GM21515 (cell line): ENCODE data around the gene TMEM204.
A peak's percentile ranks its signal among the peaks of the same experiment; 100 is the strongest.

Experiments used
- ATAC-seq: cut with Tn5 transposase; IDR thresholded peaks from one replicate; pipeline ENCODE4 v1.9.1; 2021; ENCODE audit not compliant: unreplicated experiment

The TMEM204 gene

DNA sequence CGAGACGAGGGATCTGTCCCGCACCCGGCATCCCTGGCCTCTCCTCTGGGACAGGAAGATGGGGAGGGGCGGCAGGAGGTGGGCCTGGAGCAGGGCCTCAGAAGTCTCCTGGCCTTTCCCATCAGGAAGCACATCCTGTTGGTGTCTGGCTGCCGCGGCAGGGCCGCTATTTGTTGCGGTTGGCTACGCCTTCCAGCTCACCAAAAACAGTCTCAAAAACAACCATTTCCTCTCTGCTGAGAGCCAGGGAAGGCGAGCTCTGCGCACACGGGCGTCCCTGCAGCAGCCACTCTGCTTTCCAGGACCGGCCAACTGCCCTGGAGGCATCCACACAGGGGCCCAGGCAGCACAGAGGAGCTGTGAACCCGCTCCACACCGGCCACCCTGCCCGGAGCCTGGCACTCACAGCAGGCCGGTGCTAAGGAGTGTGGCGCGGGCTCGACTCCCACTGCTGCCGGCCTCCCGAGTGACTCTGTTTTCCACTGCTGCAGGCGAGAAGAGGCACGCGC lies at the start of gene TMEM204:
Gene TMEM204, plus strand, starts transcription at position 224 of the 509 bp plus-strand sequence. CDS start 610 bp downstream, outside the sequence.
- ATAC-seq, result no peak

DNA sequence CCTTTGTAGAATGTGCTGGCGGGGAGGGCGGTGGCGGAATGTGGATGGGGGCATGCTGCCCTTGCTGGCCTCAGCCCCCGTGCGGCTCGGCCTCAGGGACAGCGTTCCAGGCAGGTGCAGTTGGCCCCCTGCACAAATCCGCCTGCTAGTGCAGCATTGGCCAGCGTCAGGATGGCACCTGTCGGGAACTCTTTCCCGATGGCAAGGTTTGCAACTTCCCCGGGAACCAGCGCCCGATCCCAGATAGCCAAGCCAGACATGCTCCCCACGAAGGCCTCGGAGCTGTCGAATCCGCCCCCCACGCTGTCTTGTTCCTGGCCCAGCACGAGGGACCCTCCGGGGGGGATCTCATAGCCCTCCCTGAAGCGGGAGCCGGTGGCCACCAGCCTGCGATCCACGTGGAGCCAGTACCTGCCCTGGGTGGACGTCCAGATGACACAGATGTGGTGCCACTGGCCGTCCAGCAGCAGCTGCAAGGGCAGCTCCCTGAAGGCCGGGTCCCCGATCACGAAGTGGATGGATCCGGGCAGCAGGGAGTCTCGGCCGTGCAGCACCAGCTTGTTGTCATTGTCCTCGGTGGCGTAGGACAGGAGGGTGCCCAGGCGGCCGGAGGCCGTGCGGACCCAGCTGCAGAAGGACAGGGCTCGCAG lies 47.5 kb upstream of the TMEM204 start:
- no peak for ATAC-seq

DNA sequence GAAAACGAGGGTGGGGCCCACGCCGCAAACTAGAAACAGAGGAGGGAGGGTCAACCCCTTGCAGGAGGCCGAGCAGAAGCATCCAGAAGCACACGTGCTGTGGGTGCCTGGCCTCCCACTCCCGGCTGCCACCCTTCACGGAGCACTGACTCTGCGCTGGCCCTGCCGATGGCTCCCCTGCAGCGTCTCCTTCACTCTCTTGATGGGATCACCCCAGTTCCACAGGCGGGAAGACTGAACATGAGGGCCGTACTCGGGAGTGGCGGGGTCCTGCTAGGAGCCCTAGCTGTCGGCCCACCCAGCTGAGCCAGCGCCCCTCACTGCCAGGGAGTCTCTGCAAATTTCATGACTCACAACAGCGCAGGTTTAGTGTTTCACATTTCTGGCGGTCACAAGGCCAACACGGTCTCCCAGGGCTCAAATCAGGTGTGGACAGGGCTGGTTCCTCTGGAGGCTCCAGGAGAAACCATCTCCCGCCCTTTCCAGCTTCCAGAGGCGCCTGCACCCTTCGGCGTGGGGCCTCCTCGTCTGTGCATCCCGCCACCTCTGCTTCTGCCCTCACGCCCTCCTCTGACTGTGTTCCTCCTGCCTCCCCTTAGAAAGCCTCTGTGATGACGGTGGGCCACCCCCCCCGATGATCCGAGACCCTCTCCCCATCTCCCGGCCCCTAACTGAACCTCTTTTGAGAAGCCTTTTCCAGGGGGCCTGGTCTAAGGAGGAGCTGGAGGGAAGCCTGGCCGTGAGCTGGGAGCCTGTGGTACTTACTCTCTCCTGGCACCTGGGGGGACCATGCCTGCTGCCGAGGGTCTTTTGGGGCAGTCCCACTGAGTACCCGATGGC lies 46.7 kb upstream of the TMEM204 start:
- no peak for ATAC-seq

DNA sequence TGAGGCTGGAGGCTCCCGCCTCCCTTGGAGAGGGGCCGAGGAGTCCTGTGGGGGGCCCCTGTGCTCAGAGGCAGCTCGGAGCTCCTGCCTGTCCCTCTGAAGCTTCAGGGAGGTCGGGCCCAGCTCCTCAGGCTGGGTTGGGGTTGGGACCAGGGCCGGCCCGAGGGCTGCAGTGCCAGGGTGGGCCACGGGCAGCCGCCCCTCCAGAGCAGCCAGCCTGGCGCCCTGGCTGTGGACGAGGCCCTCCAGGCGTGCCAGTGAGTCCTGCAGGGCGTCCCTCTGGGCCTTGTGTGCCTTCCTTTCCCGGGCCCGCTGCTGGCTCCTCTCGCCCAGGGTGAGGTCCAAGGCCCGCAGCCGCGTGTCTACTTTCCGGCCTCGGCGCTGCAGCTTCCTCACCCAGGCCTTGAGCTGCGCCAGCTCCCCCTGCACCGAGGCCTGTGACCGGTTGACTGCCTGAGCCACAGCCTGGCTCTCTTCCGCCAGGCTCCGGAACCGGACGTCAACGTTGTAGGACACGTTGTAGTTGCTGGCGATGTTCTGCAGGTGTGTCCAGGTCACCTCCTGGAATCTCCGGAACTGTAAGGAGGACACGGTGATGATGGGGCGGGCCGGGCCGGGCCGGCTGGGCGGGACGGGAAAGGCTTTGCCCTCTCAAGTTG lies 45.9 kb upstream of the TMEM204 start:
- no peak for ATAC-seq

DNA sequence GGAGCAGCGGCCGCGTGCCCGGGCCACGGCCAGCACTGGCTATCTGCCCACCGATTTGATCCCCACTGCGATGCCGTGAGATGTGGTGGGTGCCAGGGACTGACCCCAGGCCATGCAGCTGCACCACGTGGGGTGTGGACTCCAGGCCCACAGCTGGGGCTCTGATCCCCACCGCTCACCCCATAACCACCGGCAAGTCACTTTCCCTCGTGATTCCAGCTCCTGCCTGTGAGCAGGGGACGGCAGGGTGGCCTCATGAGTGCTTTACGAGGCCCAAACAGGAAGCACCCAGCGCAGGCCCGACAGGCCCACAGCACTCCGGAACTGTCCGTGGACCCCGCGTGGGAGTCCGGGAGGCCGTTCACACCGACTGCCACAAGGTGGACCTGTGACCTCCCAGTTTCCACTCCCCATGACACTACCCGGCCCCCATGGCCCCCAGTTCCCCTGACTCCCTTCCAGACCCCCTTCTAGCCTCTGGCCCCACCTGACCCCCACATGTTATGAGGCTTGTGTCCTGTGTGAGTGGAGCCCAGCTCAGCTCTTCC lies 45.3 kb upstream of the TMEM204 start:
- ATAC-seq, result no peak

DNA sequence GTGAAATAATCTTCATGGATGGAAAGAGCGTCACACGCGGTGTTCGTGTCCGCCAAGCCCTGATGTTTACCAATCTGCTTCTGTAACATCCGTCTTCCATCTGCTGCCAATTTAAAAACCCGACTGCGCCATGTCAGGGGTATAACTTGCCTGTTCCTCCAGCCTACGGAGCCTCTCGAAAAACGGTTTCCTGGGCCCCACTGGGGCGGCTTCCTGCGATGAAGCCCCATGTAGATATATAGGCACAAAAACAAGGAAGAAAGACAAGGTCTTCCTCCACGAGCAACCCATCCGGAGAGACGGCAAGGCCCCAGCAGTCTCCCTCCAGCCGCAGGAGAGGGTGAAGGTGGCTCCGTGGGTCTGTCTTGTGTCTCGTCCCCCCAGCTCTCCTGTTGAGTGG lies 44.8 kb upstream of the TMEM204 start, which contains the start of gene PTX4:
Gene PTX4, minus strand, starts transcription at position 326 of the 400 bp plus-strand sequence. Its CDS starts 35 bp downstream, at position 291.
- no peak for ATAC-seq

DNA sequence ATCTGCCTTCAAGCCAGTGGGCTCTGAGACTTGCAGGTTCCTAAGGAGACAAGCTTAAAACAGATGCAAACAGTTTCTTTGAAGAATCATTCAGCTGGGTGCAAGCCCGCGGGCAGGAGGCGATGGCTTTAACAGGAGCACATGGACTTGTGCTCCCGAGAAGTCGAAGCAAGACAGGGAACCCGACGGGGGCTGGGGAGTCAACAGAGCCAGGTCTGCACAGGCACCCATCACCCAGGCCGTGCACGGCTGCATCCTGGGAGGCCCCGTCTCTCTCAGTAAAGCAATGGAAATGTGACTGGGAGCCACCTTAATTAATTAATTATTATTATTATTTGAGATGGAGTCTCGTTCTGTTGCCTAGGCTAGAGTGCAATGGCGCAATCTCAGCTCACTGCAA lies 44.4 kb upstream of the TMEM204 start:
- no peak for ATAC-seq

DNA sequence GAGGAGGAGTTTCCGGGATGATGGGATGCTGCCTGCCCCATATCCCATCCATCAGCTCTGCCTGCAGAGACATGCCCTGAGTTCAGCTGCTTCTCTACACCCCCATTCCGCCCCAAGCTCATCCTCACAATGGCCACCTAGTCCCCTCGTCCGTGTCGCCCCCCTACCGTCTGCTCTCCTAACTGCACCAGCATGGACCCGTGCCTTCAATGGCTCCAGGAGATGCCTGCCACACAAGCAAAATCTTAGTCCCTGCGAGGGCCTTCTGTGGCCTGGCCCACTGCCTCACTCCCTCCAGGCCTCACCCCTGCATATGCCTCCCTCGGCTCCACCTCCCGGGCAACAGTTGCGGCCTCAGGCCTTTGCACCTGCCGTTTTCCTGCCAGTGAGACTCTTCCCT lies 42.1 kb upstream of the TMEM204 start:
- no peak for ATAC-seq

DNA sequence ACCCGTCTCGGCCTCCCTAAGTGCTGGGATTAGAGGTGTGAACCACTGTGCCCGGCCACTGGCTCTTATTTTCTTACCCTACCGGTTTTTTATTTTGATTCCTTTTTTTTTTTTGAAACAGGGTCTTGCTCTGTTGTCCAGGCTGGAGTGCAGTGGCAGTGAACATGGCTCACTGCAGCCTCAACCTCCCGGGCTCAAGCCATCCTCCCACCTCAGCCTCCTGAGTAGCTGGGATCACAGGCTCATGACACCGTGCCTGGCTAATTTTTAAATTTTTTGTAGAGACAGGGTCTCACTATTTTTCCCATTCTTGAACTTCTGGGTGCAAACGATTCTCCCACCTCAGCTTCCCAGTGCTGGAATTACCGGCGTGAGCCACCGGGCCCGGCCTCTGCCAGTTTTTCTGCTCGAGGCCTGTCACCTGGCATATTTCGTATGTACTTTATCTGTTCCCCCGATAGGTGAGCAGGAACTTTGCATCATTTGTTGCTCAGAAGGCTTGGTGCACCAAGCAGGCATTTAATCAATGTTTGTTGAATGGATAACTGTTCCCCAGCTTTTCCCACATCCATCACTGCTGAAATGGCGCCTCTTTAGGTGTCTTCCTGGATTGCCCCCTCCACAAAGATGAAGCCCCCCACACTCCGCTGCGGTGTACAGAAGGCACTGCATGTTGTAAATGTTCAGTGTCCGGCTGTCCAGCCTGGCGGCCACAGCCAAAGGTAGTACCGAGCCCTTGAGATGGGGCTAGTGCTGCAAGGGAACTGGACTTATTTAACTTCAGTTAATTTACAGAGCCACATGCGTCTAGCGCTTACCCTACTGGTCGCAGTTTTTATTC lies 41.2 kb upstream of the TMEM204 start:
- no peak for ATAC-seq

DNA sequence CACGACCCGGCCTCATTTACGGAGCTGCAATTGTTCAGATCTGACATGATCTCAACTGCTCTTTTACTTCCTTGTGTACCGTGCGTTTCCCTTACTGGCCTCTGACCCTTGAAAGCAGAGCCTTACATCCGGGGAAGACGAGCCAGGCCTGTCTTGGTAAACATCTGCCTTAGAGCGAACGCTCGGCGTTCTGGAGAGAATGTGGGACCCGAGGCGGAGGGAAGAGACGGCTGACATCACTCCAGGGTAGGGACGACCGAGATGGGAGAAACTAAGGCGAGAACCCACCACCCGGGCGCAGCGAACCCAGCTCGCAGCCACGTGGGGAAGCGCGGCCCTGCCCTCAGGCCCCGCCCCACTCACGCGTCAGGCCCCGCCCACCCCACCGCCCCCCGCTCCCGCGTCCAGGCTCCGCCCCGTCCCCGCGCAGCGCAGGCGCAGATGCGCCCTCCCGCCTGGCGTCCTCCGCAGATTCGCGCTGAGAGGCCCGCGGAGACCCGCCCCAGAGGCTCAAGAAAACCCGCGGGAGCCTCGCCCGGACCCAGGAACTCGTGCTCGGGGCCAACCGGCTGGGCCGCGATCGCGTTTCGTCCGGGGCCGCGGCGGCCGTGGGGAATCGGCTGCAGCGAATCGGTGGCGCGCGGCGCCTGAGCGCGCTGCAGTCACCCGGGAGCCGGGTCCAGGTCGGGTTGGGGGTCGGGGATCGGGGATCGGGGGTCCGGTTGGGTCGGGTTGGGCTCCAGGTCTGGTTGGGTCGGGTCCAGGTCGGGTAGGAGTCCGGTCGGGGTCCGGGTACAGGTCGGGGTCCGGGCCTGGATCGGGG lies 40.3 kb upstream of the TMEM204 start, which contains the start of gene TELO2:
Gene TELO2, plus strand, starts transcription at position 438 of the 823 bp plus-strand sequence. CDS start 922 bp downstream, outside the sequence.
- ATAC-seq, result peak; percentile 42

DNA sequence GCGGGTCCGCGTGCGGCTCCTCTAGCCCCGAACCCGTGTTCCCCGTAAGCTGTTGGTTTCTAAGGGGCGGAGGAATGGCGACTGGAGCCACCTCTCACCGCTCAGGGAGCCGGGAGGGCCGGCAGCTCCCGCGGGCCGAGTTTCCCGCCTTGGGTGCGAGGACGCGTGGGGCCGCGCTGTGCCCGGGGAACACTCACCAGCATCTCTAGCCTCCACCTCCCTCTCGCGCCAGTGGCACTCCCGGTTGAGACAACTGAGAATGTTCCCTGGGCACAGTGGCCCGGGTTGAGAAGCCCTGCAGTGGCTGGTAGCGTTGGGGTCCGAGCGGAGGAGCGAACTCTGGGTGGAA lies 39.7 kb upstream of the TMEM204 start:
- ATAC-seq, result no peak

DNA sequence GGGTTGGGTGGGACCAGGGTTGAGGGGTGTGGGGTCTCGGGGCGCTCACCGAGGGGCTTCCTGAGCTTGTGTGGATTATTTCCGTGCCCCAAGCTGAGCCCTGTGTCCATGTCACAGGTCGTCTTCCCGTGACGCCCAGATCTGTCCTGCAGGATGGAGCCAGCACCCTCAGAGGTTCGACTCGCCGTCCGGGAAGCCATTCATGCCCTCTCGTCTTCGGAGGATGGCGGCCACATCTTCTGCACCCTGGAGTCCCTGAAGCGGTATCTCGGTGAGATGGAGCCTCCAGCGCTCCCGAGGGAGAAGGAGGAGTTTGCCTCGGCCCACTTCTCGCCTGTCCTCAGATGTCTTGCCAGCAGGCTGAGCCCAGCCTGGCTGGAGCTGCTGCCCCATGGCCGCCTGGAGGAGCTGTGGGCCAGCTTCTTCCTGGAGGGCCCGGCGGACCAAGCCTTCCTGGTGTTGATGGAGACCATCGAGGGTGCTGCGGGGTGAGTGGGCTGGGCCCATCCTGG lies 39.3 kb upstream of the TMEM204 start:
- ATAC-seq, result no peak

DNA sequence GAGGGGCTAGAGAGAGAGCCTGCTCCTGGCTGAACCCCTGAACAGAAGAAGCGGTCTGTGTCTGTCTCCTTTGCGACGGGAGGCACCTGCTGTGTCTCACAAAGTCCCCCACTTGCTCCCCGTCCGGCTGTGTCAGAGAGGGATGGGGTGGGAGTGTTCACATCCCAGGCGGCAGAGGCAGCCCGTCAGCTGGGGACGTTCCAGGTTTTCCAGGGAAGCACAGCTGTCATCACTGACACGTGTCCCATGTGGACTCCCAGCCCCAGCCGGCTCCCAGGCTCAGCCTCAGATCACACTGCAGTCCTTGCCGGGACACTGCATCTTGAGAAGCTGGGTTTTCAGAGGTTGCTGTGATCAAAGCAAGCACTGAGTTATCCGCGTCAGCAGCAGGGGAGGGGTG lies 38.8 kb upstream of the TMEM204 start:
- no peak for ATAC-seq

DNA sequence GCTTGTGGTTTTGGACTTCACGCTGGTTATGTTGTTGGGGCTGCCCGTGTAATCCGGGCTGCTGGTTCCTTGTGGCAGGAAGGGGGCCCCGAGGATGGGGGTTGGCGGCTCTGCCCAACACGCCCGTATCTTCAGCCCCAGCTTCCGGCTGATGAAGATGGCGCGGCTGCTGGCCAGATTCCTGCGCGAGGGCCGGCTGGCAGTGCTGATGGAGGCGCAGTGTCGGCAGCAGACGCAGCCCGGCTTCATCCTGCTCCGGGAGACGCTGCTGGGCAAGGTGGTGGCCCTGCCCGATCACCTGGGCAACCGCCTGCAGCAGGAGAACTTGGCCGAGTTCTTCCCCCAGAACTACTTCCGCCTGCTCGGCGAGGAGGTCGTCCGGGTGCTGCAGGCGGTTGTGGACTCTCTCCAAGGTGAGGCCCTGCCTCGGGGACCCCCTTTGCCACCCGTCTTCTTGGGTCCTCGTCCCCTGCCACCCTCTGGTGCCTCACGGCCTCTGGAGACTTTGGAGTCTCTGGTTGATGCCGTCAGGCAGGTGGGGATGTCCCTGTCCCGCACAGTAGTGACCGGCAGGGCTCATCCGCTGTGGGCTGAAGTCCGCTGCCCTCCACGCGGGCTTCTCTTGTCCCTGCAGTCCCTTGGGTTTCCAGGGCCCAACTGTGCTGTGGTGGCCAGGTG lies 38.1 kb upstream of the TMEM204 start:
- no peak for ATAC-seq

DNA sequence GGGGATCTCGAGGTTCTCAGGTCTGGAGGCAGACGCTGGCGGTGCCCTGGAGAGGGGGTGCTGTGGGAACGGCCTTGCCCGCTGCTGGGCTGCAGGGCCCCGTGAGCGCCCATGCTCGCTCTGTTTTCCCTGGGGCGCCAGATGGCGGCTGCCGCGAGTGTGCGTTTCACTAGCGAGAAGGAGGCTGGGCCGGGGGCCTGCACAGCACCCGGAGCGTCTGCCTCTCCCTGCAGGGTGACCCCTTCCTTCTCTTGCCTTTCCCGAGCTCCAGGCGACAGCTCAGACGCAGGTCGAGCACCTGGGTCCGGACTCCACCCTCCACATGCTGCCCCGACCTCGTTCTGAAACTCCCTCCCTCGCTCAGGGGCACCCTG lies 37.6 kb upstream of the TMEM204 start:
- ATAC-seq, result no peak

DNA sequence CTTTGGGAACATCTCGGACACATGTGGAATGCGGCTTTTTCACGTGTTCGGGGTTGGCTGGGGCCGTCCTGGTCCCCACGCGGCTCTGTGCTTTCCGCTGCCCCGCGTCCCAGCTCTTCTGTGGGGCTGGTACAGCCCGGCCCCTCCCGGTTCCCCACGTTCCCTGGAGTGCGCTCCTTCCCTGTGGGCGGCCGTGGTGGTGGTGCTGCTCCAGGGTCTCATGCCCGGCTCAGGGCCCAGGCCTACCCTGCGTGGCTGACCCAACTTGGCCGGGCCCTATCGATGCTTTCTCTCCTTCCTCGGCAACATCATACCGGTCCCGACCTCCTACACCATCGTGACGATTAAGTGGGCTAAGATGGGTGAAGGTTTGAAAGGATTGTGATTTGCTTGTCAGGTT lies 37.0 kb upstream of the TMEM204 start:
- ATAC-seq, result no peak

DNA sequence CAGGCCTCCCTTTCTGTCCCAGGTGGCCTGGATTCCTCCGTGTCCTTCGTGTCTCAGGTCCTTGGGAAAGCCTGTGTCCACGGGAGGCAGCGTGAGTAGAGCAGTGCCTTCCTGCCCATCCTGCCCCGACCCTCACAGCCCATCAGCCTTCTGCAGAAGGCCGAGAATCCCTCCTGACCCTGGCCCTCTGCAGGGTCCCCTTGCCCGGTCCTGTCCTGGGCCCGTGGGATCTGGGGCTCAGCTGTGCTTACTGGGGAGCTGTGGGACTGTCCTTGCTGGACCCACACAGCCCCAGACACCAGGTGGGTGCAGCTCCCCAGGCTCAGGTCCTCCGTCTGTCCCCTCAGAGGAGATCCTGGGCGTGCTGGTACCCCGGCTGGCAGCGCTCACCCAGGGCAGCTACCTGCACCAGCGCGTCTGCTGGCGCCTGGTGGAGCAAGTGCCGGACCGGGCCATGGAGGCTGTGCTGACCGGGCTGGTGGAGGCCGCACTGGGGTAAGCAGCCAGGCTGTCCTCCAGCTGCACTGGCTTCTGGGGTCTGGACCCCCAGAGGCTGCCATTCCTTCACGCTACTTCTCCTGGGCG lies 36.4 kb upstream of the TMEM204 start:
- ATAC-seq, result no peak

DNA sequence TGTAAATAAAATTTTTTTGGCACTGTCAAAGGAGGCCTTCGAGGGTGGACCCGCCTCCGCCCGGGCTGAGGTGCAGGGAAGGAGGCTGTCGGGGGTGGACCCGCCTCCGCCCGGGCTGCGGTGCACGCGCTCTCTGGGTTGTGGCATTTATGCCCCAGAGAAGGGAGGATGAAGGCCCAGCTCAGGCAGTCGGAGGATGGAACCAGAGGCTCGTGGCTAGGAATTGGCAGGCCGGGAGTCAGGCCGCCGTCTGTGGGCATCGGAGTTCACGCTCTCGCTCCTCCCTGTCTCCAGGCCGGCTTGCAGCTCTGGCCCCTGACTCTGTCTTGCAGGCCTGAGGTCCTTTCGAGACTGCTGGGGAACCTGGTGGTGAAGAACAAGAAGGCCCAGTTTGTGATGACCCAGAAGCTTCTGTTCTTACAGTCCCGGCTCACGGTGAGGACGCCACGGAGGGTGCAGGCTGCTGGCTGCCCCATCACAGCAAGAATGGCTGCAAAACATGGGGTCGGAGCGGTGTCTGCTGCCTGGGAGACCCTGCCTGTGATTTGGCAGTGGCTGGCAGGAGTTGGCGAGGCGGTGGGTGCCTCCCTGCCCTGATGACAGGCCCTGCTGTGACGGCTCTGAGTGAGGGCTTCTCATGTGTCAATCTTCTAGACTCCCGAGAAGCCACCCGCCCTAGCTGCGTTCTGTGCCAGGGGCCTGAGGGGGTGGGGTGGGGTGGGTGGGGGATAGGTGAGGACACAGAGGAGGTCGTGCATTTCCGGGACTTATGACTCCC lies 34.4 kb upstream of the TMEM204 start:
- no peak for ATAC-seq
